IMR-90 (cell line): ENCODE results near the gene SEMA6D. TPM values are rescaled to one million over a fixed set of nuclear protein-coding genes. Genes with fewer than 3 reads are reported as not detected.

Source experiments
- ATAC-seq: fragments of 200-7000 bp; cut with Tn5 transposase; 2 replicates; pipeline ENCODE4 v1.9.1; 2020; ENCODE audit warnings: low read depth, mild to moderate bottlenecking, moderate library complexity
- BruUV-seq: library from RNA; stranded (reverse); fragments of 400-500 nt; replicated peaks from 2 replicates; lab custom pipeline; 2021; lab: Mats Ljungman, UMichigan
- CTCF ChIA-PET: fragments of 300-600 bp; formaldehyde crosslinking; extraction: SDS; loops from one replicate; lab custom pipeline; 2021; ENCODE audit warnings: antibody characterized with exemption; lab: Yijun Ruan, JAX
- POLR2A ChIA-PET: fragments of 300-600 bp; sonication (Branson Sonifier 250); formaldehyde crosslinking; loops from one replicate; lab custom pipeline; 2022; ENCODE audit warnings: antibody characterized with exemption; ENCODE audit not compliant: unreplicated experiment; lab: Charles Lee
- DNase-seq: peaks from one replicate; pipeline ENCODE4 v3.0.0; 2013
- H2AFZ ChIP-seq: replicated peaks from 2 replicates; pipeline ENCODE3; 2013; ENCODE audit warnings: low read length, mild to moderate bottlenecking; ENCODE audit not compliant: poor library complexity
- H2AK5ac ChIP-seq: 2 replicates; pipeline ENCODE4 v1.6.1; 2013; ENCODE audit warnings: low read depth, low read length, inconsistent platforms
- H2AK9ac ChIP-seq: replicated peaks from 2 replicates; pipeline ENCODE3; 2013; ENCODE audit warnings: mild to moderate bottlenecking, low read depth, low read length, moderate library complexity; ENCODE audit not compliant: poor library complexity
- H2BK120ac ChIP-seq: 2 replicates; pipeline ENCODE4 v1.6.1; 2013; ENCODE audit warnings: low read depth, low read length, inconsistent platforms
- H2BK15ac ChIP-seq: 3 replicates; pipeline ENCODE4 v1.6.1; 2013; ENCODE audit warnings: low read depth, low read length, inconsistent platforms
- H2BK20ac ChIP-seq: 2 replicates; pipeline ENCODE4 v1.6.1; 2013; ENCODE audit warnings: low read depth, mild to moderate bottlenecking, inconsistent platforms, low read length, moderate library complexity
- H2BK5ac ChIP-seq: 2 replicates; pipeline ENCODE4 v1.6.1; 2013; ENCODE audit warnings: mild to moderate bottlenecking, low read depth, low read length, inconsistent platforms; ENCODE audit not compliant: poor library complexity, severe bottlenecking
- H3K14ac ChIP-seq: replicated peaks from 2 replicates; pipeline ENCODE4 v1.6.1; 2013; ENCODE audit warnings: low read depth, low read length, inconsistent platforms
- H3K18ac ChIP-seq: 2 replicates; pipeline ENCODE4 v1.6.1; 2013; ENCODE audit warnings: low read depth, low read length, control low read depth
- H3K23ac ChIP-seq: 2 replicates; pipeline ENCODE4 v1.6.1; 2013; ENCODE audit warnings: low read depth, low read length, inconsistent platforms
- H3K27ac ChIP-seq: 2 replicates; pipeline ENCODE4 v1.5.1; 2013; ENCODE audit warnings: mild to moderate bottlenecking, control low read depth, low read length; ENCODE audit not compliant: insufficient read depth
- H3K27me3 ChIP-seq: 2 replicates; pipeline ENCODE4 v1.6.1; 2013; ENCODE audit warnings: low read length; ENCODE audit not compliant: control insufficient read depth, insufficient read depth
- H3K36me3 ChIP-seq: 2 replicates; pipeline ENCODE4 v1.6.1; 2013; ENCODE audit warnings: low read length, mixed read lengths; ENCODE audit not compliant: control insufficient read depth, insufficient read depth
- H3K4ac ChIP-seq: 2 replicates; pipeline ENCODE4 v1.6.1; 2013; ENCODE audit warnings: low read depth, low read length, inconsistent platforms
- H3K4me1 ChIP-seq: 2 replicates; pipeline ENCODE4 v1.6.1; 2013; ENCODE audit warnings: low read length, mixed read lengths; ENCODE audit not compliant: control insufficient read depth, insufficient read depth
- H3K4me2 ChIP-seq: 2 replicates; pipeline ENCODE4 v1.6.1; 2013; ENCODE audit warnings: low read depth, mild to moderate bottlenecking, control low read depth, low read length, moderate library complexity
- H3K4me3 ChIP-seq: 2 replicates; pipeline ENCODE4 v1.5.1; 2013; ENCODE audit warnings: low read depth, mild to moderate bottlenecking, control low read depth, low read length, moderate library complexity; ENCODE audit not compliant: insufficient read depth
- H3K56ac ChIP-seq: 2 replicates; pipeline ENCODE4 v1.6.1; 2013; ENCODE audit warnings: low read length, inconsistent platforms; ENCODE audit not compliant: insufficient read depth; ENCODE audit errors: extremely low read depth
- H3K79me1 ChIP-seq, 2 experiments: 2 replicates each; pipeline ENCODE4 v1.6.1; 2013; ENCODE audit warnings: low read length in 2 of 2, inconsistent platforms in 1 of 2, low read depth in 1 of 2
- H3K9ac ChIP-seq: 2 replicates; pipeline ENCODE4 v1.6.1; 2013; ENCODE audit warnings: low read depth, low read length, control low read depth
- H3K9me1 ChIP-seq: 2 replicates; pipeline ENCODE4 v1.6.1; 2013; ENCODE audit warnings: low read length, inconsistent platforms; ENCODE audit not compliant: insufficient read depth
- H3K9me3 ChIP-seq: 2 replicates; pipeline ENCODE4 v1.6.1; 2013; ENCODE audit warnings: low read length; ENCODE audit not compliant: control insufficient read depth, insufficient read depth
- H4K20me1 ChIP-seq: 2 replicates; pipeline ENCODE4 v1.6.1; 2013; ENCODE audit warnings: low read length, inconsistent platforms; ENCODE audit not compliant: insufficient read depth
- H4K5ac ChIP-seq: 2 replicates; pipeline ENCODE4 v1.6.1; 2013; ENCODE audit warnings: mild to moderate bottlenecking, low read depth, low read length, control low read depth
- H4K8ac ChIP-seq, 2 experiments: 2 replicates each; pipeline ENCODE4 v1.6.1; 2013; ENCODE audit warnings: low read depth in 2 of 2, low read length in 2 of 2, control low read depth in 1 of 2, inconsistent platforms in 1 of 2
- H4K91ac ChIP-seq: 2 replicates; pipeline ENCODE4 v1.6.1; 2013; ENCODE audit warnings: low read depth, low read length, inconsistent platforms; ENCODE audit not compliant: insufficient read depth
- BHLHE40 ChIP-seq: fragments of 150-350 bp; IDR thresholded peaks from 2 replicates; pipeline ENCODE4 v1.6.1; 2016; ENCODE audit warnings: mild to moderate bottlenecking, low read depth, low read length
- CHD1 ChIP-seq: IDR thresholded peaks from 2 replicates; pipeline ENCODE4 v1.6.1; 2012; ENCODE audit warnings: low read depth, low read length, improper control_type of control experiment
- ELK1 ChIP-seq: fragments of 150-350 bp; IDR thresholded peaks from 2 replicates; pipeline ENCODE4 v1.6.1; 2016; ENCODE audit warnings: low read depth, mild to moderate bottlenecking, low read length, moderate library complexity, borderline replicate concordance
- FOS ChIP-seq: fragments of 150-350 bp; IDR thresholded peaks from 2 replicates; pipeline ENCODE4 v1.6.1; 2016; ENCODE audit warnings: low read depth, low read length
- MAFK ChIP-seq: IDR thresholded peaks from 2 replicates; pipeline ENCODE4 v1.6.1; 2012; ENCODE audit warnings: low read depth, low read length, improper control_type of control experiment
- NFE2L2 ChIP-seq: fragments of 150-350 bp; IDR thresholded peaks from 2 replicates; pipeline ENCODE4 v1.6.1; 2016; ENCODE audit warnings: low read depth, mild to moderate bottlenecking, low read length
- POLR2A ChIP-seq: IDR thresholded peaks from 2 replicates; pipeline ENCODE4 v1.6.1; 2012; ENCODE audit warnings: mild to moderate bottlenecking, low read depth, low read length
- RAD21 ChIP-seq: IDR thresholded peaks from 2 replicates; pipeline ENCODE4 v1.6.1; 2012; ENCODE audit warnings: low read length, improper control_type of control experiment
- SMC3 ChIP-seq: fragments of 150-350 bp; IDR thresholded peaks from 2 replicates; pipeline ENCODE4 v1.6.1; 2016; ENCODE audit warnings: low read depth, mild to moderate bottlenecking, antibody characterized with exemption, low read length, moderate library complexity
- USF2 ChIP-seq: fragments of 150-350 bp; IDR thresholded peaks from 2 replicates; pipeline ENCODE4 v1.6.1; 2017; ENCODE audit warnings: mild to moderate bottlenecking, antibody characterized with exemption, low read length, low read depth
- WGBS, 2 experiments: methylation state at CpG; one replicate each; pipeline versions ENCODE4 v1.1.5 to v1.1.7; 2013; ENCODE audit warnings: missing lambda C conversion rate in 2 of 2; ENCODE audit not compliant: insufficient read length in 1 of 2; ENCODE audit errors: extremely low coverage in 2 of 2; 5-methylcytosine and 5-hydroxymethylcytosine counted together
- dilution Hi-C: fragments of 300-500 bp; cut with HindIII; formaldehyde crosslinking; loops from one replicate; pipeline ENCODE4 v1.14.3; 2018; ENCODE audit warnings: low sequenced_read_pairs; ENCODE audit not compliant: unreplicated experiment
- in situ Hi-C: fragments of 300-500 bp; cut with MboI; formaldehyde crosslinking; loops from 3 replicates; pipeline ENCODE4 v1.14.3; 2019; ENCODE audit warnings: low sequenced_read_pairs, inconsistent platforms, mixed read lengths
- intact Hi-C: fragments of 100-400 bp; cut with micrococcal nuclease; formaldehyde crosslinking; loops from 2 replicates; pipeline ENCODE4 v1.10.0; 2022
- polyA plus RNA-seq, 3 experiments: library from polyadenylated mRNA; depleted of rRNA; stranded (reverse); fragments of >200 nt; gene quantifications; 2 replicates each; pipeline ENCODE4 v1.2.3, GENCODE V29; 2012; ENCODE audit warnings: low replicate concordance in 1 of 3
- total RNA-seq: library from RNA; depleted of rRNA; stranded (reverse); fragments of >200 nt; gene quantifications from 2 replicates; pipeline ENCODE4 v1.2.3, GENCODE V29; 2012

SEMA6D gene
- total and polyA plus RNA-seq, 2 of the 4 experiments (the other 2 are of a cell fraction) = 12.6 to 17.4 TPM

- peaks cover 7% of the 10 kb centered on the region for H3K9me1 ChIP-seq
- ChIA-PET POLR2A (interaction anchor here (0.5 kb wide), 1 partner anchor 37 kb away, joined by 16 read pairs; no protein-coding TSS in a partner anchor), CTCF (interaction anchor here (1.1 kb wide), 2 partner anchors 11 to 13 kb away, joined by 3 to 4 read pairs; no protein-coding TSS in a partner anchor)
- peaks cover 0 to 43% of the 10 kb centered on the region in 2 experiments; a peak in 2 of 4 replicates for H3K79me1 ChIP-seq
- H3K9ac ChIP-seq = no peak overlapping the region
- H4K8ac ChIP-seq = no peak overlapping the region
- no peak overlapping the region for H4K91ac ChIP-seq
- H2BK15ac ChIP-seq = no peak overlapping the region
- no peak overlapping the region for H2AK9ac ChIP-seq
- DNase-seq (peak; percentile 91), ATAC-seq (peak; percentile 99)
- H3K36me3 ChIP-seq = peaks cover 6% of the 10 kb centered on the region; the same call in 1 of the 2 replicates
- H2BK20ac ChIP-seq = no peak overlapping the region
- peaks cover 3% of the 10 kb centered on the region for H3K9me3 ChIP-seq
- WGBS, 2 experiments = no CpG with 5 or more reads among the region's 2 CpGs
- H3K4me2 ChIP-seq = no peak overlapping the region
- H2BK120ac ChIP-seq = no peak overlapping the region
- H3K4me3 ChIP-seq = no peak overlapping the region
- in situ Hi-C loops = no loop called here
- no TSS peak for BruUV-seq
- no peaks in the 10 kb centered on the region for H3K27me3 ChIP-seq
- no peak overlapping the region for H2AK5ac ChIP-seq
- no peak overlapping the region for H3K23ac ChIP-seq
- no peak overlapping the region for H3K18ac ChIP-seq
- intact Hi-C loops = loop anchor here (2.0 kb wide), 1 partner anchor 38 kb away; no protein-coding TSS in a partner anchor
- H3K4me1 ChIP-seq = peaks cover 2% of the 10 kb centered on the region
- no peak overlapping the region for H3K56ac ChIP-seq
- no peaks in the 10 kb centered on the region for H4K20me1 ChIP-seq
- TF ChIP-seq NFE2L2 (peak; percentile 62; the same call in 1 of the 2 replicates), ELK1 (no peak), MAFK (peak; percentile 77), POLR2A (no peak), BHLHE40 (no peak), CHD1 (no peak), USF2 (no peak), SMC3 (peak; percentile 23; the same call in 1 of the 2 replicates), FOS (peak; percentile 73; the same call in 1 of the 2 replicates), RAD21 (0 out of 2 replicates have a peak, but pooled peaks have one; percentile 4)
- no peak overlapping the region for H2AFZ ChIP-seq
- dilution Hi-C loops = no loop called here
- peak overlapping the region; percentile 12; the same call in 1 of the 2 replicates for H3K4ac ChIP-seq
- H4K5ac ChIP-seq = no peak overlapping the region
- no peak overlapping the region for H3K27ac ChIP-seq
- H3K14ac ChIP-seq = no peak overlapping the region
- peak overlapping the region; percentile 69 for H2BK5ac ChIP-seq
These were observed 39.6 kb downstream of the SEMA6D start for GRCh38 chr15:47756872-47757271.
